Measurements from ENCODE around the gene ABCA12.
"Not testable (repeated sequence)": the region's sequence is repeated elsewhere in the genome, so short reads cannot be mapped to it uniquely, and the experiment has no call there.

The ABCA12 gene

GRCh38 chr2:215138479-215138878, at the start of gene ABCA12:
ABCA12 (minus strand) TSS chr2:215138626; CDS start chr2:215138208, 418 bp downstream.
- no peak for DNase-seq

- no peak for DNase-seq
These were observed 49.7 kb upstream of the ABCA12 start for GRCh38 chr2:215188078-215188477.

GRCh38 chr2:215186021-215186420, 47.6 kb upstream of the ABCA12 start:
- no peak for DNase-seq

GRCh38 chr2:215178121-215178520, 39.7 kb upstream of the ABCA12 start:
- no peak for DNase-seq

- DNase-seq, result no peak
These were observed 33.4 kb upstream of the ABCA12 start for GRCh38 chr2:215171796-215172195.

- DNase-seq, result peak in 1 of 2 donors; percentile 26
These were observed 32.7 kb upstream of the ABCA12 start for GRCh38 chr2:215171151-215171550.

GRCh38 chr2:215166505-215166904, 28.1 kb upstream of the ABCA12 start:
- DNase-seq, result not testable (repeated sequence)

GRCh38 chr2:215163319-215163718, 24.9 kb upstream of the ABCA12 start:
- DNase-seq, result not testable (repeated sequence)

- no peak for DNase-seq
These were observed 22.9 kb upstream of the ABCA12 start for GRCh38 chr2:215161301-215161829.

GRCh38 chr2:215160081-215160480, 21.7 kb upstream of the ABCA12 start:
- DNase-seq, result no peak

- no peak for DNase-seq
These were observed 18.0 kb upstream of the ABCA12 start for GRCh38 chr2:215156453-215156852.

GRCh38 chr2:215149894-215150293, 11.5 kb upstream of the ABCA12 start:
- DNase-seq, result no peak

- no peak for DNase-seq
These were observed 11.1 kb upstream of the ABCA12 start for GRCh38 chr2:215149486-215149885.

- DNase-seq, result no peak
These were observed 10.6 kb upstream of the ABCA12 start for GRCh38 chr2:215149060-215149459.

GRCh38 chr2:215145611-215146010, 7.2 kb upstream of the ABCA12 start:
- DNase-seq, result no peak

- no peak for DNase-seq
These were observed 5.9 kb upstream of the ABCA12 start for GRCh38 chr2:215144106-215144875.

GRCh38 chr2:215143458-215143857, 5.0 kb upstream of the ABCA12 start:
- no peak for DNase-seq

GRCh38 chr2:215141706-215142105, 3.3 kb upstream of the ABCA12 start:
- no peak for DNase-seq

- DNase-seq, result no peak
These were observed 1.8 kb upstream of the ABCA12 start for GRCh38 chr2:215140166-215140707.

- no peak for DNase-seq
These were observed 585 bp downstream of the ABCA12 start for GRCh38 chr2:215137741-215138340.

GRCh38 chr2:215137329-215137686, 1.1 kb downstream of the ABCA12 start:
- no peak for DNase-seq

GRCh38 chr2:215136669-215137328, 1.6 kb downstream of the ABCA12 start:
- no peak for DNase-seq

GRCh38 chr2:215120401-215120800, 18.0 kb downstream of the ABCA12 start:
- DNase-seq, result no peak

GRCh38 chr2:215119847-215120246, 18.6 kb downstream of the ABCA12 start:
- DNase-seq, result no peak
